Activated T-cell treated with anti-CD3 and anti-CD28 coated beads, Interleukin-2, amount 50 U/mL, for 72 hours (primary cell): Measurements from ENCODE around the gene AMBN. TPM values are rescaled to one million over a fixed set of nuclear protein-coding genes. Genes with fewer than 3 reads are reported as not detected.
"Not testable (repeated sequence)": the region's sequence is repeated elsewhere in the genome, so short reads cannot be mapped to it uniquely, and the experiment has no call there.

Source experiments
- ATAC-seq, 2 donors: fragments of 150-1000 bp; cut with Tn5 transposase; replicated peaks in 1 of 2; 2 replicates each; pipeline ENCODE4 v1.10.0; 2021; ENCODE audit warnings: moderate library complexity in 2 of 2, mild to moderate bottlenecking in 1 of 2
- DNase-seq, 2 donors: peaks; one replicate each; pipeline ENCODE4 v3.0.0; 2021 to 2022; ENCODE audit warnings: mixed read lengths in 1 of 2
- H3K27ac Mint-ChIP-seq: one replicate; pipeline ENCODE4 v1.8.0; 2022; ENCODE audit warnings: mild to moderate bottlenecking, moderate library complexity, mixed read lengths
- H3K27me3 Mint-ChIP-seq: one replicate; pipeline ENCODE4 v1.8.0; 2022; ENCODE audit warnings: low read depth, mixed read lengths
- H3K36me3 Mint-ChIP-seq, 2 donors: one replicate each; pipeline ENCODE4 v1.8.0; 2022; ENCODE audit warnings: mixed read lengths in 2 of 2, mild to moderate bottlenecking in 1 of 2; ENCODE audit not compliant: insufficient read depth in 2 of 2
- H3K4me1 Mint-ChIP-seq: one replicate; pipeline ENCODE4 v1.8.0; 2022; ENCODE audit warnings: low read depth, mixed read lengths
- H3K4me3 Mint-ChIP-seq, 2 donors: one replicate each; pipeline ENCODE4 v1.8.0; 2022; ENCODE audit warnings: mild to moderate bottlenecking in 2 of 2, mixed read lengths in 2 of 2, moderate library complexity in 2 of 2
- H3K9me3 Mint-ChIP-seq, 2 donors: one replicate each; pipeline ENCODE4 v1.8.0; 2022; ENCODE audit warnings: mixed read lengths in 2 of 2
- total RNA-seq, 2 donors: library from RNA; stranded (reverse); gene quantifications; one replicate each; pipeline ENCODE4 v1.2.3, GENCODE V29; 2022

AMBN gene
- total RNA-seq, 2 donors from 2014 or later, result not detected

- no peak for DNase-seq
- Mint-ChIP-seq H3K4me1 (peaks cover 12% of the 10 kb centered on the region), H3K36me3 (no peaks in the 10 kb centered on the region), H3K27me3 (no peaks in the 10 kb centered on the region), H3K27ac (no peak overlapping the region), H3K4me3 (no peak overlapping the region), H3K9me3 (peaks cover 0 to 4% of the 10 kb centered on the region in 2 donors)
- peak; percentile 27 to 38 for ATAC-seq
Observed at GRCh38 chr4:70619778-70620177, 27.7 kb downstream of the AMBN start.

GRCh38 chr4:70623323-70623722, 31.3 kb downstream of the AMBN start:
- no peak for DNase-seq

GRCh38 chr4:70624226-70624793, 32.3 kb downstream of the AMBN start:
- ATAC-seq, result peak; percentile 50 to 54
- H3K27ac Mint-ChIP-seq, result no peak overlapping the region

More at GRCh38 chr4:70623323-70623722, 31.3 kb downstream of the AMBN start:
- Mint-ChIP-seq H3K9me3 (peaks cover 0 to 4% of the 10 kb centered on the region in 2 donors), H3K27me3 (no peaks in the 10 kb centered on the region), H3K27ac (no peak overlapping the region), H3K4me1 (no peaks in the 10 kb centered on the region), H3K4me3 (no peak overlapping the region), H3K36me3 (no peaks in the 10 kb centered on the region)
- peak; percentile 69 to 74 for ATAC-seq

GRCh38 chr4:70627620-70628019, 35.6 kb downstream of the AMBN start:
- Mint-ChIP-seq H3K4me1 (peaks cover 14% of the 10 kb centered on the region), H3K27ac (no peak overlapping the region), H3K36me3 (no peaks in the 10 kb centered on the region), H3K4me3 (no peak overlapping the region), H3K27me3 (no peaks in the 10 kb centered on the region), H3K9me3 (no peaks in the 10 kb centered on the region)
- ATAC-seq, result no peak
- DNase-seq, result no peak

More at GRCh38 chr4:70624226-70624793, 32.3 kb downstream of the AMBN start:
- peaks cover 6% of the 10 kb centered on the region for H3K4me1 Mint-ChIP-seq
- H3K36me3 Mint-ChIP-seq, result no peaks in the 10 kb centered on the region
- no peaks in the 10 kb centered on the region for H3K27me3 Mint-ChIP-seq
- H3K4me3 Mint-ChIP-seq, result no peak overlapping the region
- H3K9me3 Mint-ChIP-seq, result no peaks in the 10 kb centered on the region
- no peak for DNase-seq

- Mint-ChIP-seq H3K4me3 (peak within 1 kb of the TSS in 1 of 2 donors; percentile 47), H3K9me3 (no peaks in the 10 kb centered on the region), H3K27me3 (no peaks in the 10 kb centered on the region), H3K27ac (no peak within 1 kb of the TSS), H3K36me3 (no peaks in the 10 kb centered on the region), H3K4me1 (peaks cover 14% of the 10 kb centered on the region)
- no peak for DNase-seq
- no peak for ATAC-seq
Observed at GRCh38 chr4:70628444-70628843, 36.4 kb downstream of the AMBN start, which contains the start of gene ENAM. Gene ENAM, plus strand, starts transcription at chr4:70628744. Its CDS starts 757 bp downstream, at chr4:70629501.

GRCh38 chr4:70629469-70630090, 37.5 kb downstream of the AMBN start:
- DNase-seq (no peak), ATAC-seq (peak; percentile 40 to 76)
- Mint-ChIP-seq H3K36me3 (no peaks in the 10 kb centered on the region), H3K4me3 (peak overlapping the region in 1 of 2 donors; percentile 47), H3K9me3 (no peaks in the 10 kb centered on the region), H3K4me1 (peaks cover 14% of the 10 kb centered on the region), H3K27ac (no peak overlapping the region), H3K27me3 (no peaks in the 10 kb centered on the region)

- H3K36me3 Mint-ChIP-seq, result no peaks in the 10 kb centered on the region
- DNase-seq (no peak), ATAC-seq (no peak)
- H3K4me1 Mint-ChIP-seq, result peaks cover 14% of the 10 kb centered on the region
- H3K9me3 Mint-ChIP-seq, result no peaks in the 10 kb centered on the region
- H3K4me3 Mint-ChIP-seq, result no peak overlapping the region
- no peak overlapping the region for H3K27ac Mint-ChIP-seq
- H3K27me3 Mint-ChIP-seq, result no peaks in the 10 kb centered on the region
Observed at GRCh38 chr4:70630162-70630561, 38.1 kb downstream of the AMBN start.

- no peak overlapping the region for H3K4me3 Mint-ChIP-seq
- no peaks in the 10 kb centered on the region for H3K27me3 Mint-ChIP-seq
- no peaks in the 10 kb centered on the region for H3K36me3 Mint-ChIP-seq
- no peak overlapping the region for H3K27ac Mint-ChIP-seq
- ATAC-seq, result no peak
- no peaks in the 10 kb centered on the region for H3K9me3 Mint-ChIP-seq
- peaks cover 14% of the 10 kb centered on the region for H3K4me1 Mint-ChIP-seq
- no peak for DNase-seq
Observed at GRCh38 chr4:70632028-70632427, 40.0 kb downstream of the AMBN start.

- Mint-ChIP-seq H3K4me3 (no peak overlapping the region), H3K27me3 (no peaks in the 10 kb centered on the region), H3K9me3 (no peaks in the 10 kb centered on the region), H3K4me1 (peaks cover 7% of the 10 kb centered on the region), H3K36me3 (no peaks in the 10 kb centered on the region), H3K27ac (no peak overlapping the region)
- DNase-seq, result no peak
- no peak for ATAC-seq
Observed at GRCh38 chr4:70634482-70634881, 42.4 kb downstream of the AMBN start.

- Mint-ChIP-seq H3K4me1 (peaks cover 16% of the 10 kb centered on the region), H3K36me3 (no peaks in the 10 kb centered on the region), H3K27ac (no peak overlapping the region), H3K9me3 (no peaks in the 10 kb centered on the region), H3K27me3 (no peaks in the 10 kb centered on the region), H3K4me3 (no peak overlapping the region)
- ATAC-seq (no peak), DNase-seq (no peak)
Observed at GRCh38 chr4:70637239-70637913, 45.3 kb downstream of the AMBN start.

- peak overlapping the region; percentile 83 for H3K27ac Mint-ChIP-seq
- H3K27me3 Mint-ChIP-seq, result no peaks in the 10 kb centered on the region
- ATAC-seq (peak; percentile 39 to 85), DNase-seq (no peak)
- no peaks in the 10 kb centered on the region for H3K9me3 Mint-ChIP-seq
- peaks cover 16% of the 10 kb centered on the region for H3K4me1 Mint-ChIP-seq
- H3K36me3 Mint-ChIP-seq, result no peaks in the 10 kb centered on the region
- H3K4me3 Mint-ChIP-seq, result peak overlapping the region in 1 of 2 donors; percentile 26
Observed at GRCh38 chr4:70640192-70640591, 48.1 kb downstream of the AMBN start.

- H3K4me3 Mint-ChIP-seq, H3K27me3 Mint-ChIP-seq, H3K4me1 Mint-ChIP-seq, H3K27ac Mint-ChIP-seq, H3K9me3 Mint-ChIP-seq, ATAC-seq, H3K36me3 Mint-ChIP-seq, DNase-seq: not testable (repeated sequence)
Observed at GRCh38 chr4:70650741-70651140, 58.7 kb downstream of the AMBN start.

- H3K27ac Mint-ChIP-seq, result peak overlapping the region; percentile 17
- ATAC-seq (peak in 1 of 2 donors; percentile 53), DNase-seq (no peak)
- no peaks in the 10 kb centered on the region for H3K36me3 Mint-ChIP-seq
- no peaks in the 10 kb centered on the region for H3K27me3 Mint-ChIP-seq
- no peak overlapping the region for H3K4me3 Mint-ChIP-seq
- H3K9me3 Mint-ChIP-seq, result no peaks in the 10 kb centered on the region
- H3K4me1 Mint-ChIP-seq, result no peaks in the 10 kb centered on the region
Observed at GRCh38 chr4:70651864-70652506, 59.9 kb downstream of the AMBN start.
